H1 (cell line): ENCODE results near the gene FNDC1. TPM values are rescaled to one million over a fixed set of nuclear protein-coding genes. Genes with fewer than 3 reads are reported as not detected.

ENCODE experiments used
- CTCF ChIA-PET: fragments of 300-600 bp; sonication (Branson Sonifier 250); formaldehyde crosslinking; loops from one replicate; lab custom pipeline; 2021; ENCODE audit not compliant: partially characterized antibody; lab: Charles Lee
- POLR2A ChIA-PET: fragments of 300-600 bp; sonication (Branson Sonifier 250); formaldehyde crosslinking; loops from one replicate; lab custom pipeline; 2021; ENCODE audit warnings: inconsistent platforms; ENCODE audit not compliant: partially characterized antibody; lab: Charles Lee
- DNase-seq, 2 experiments: peaks; one replicate each; pipeline versions ENCODE4 v3.0.0 to v3.0.0-alpha.2; 2010 to 2022; ENCODE audit warnings: low spot score in 2 of 2, low read depth in 1 of 2, mixed read lengths in 1 of 2
- FAIRE-seq: peaks from 2 replicates; lab custom pipeline; 2011; peaks lifted over from hg19 to GRCh38; lab: Jason Lieb, UNC
- H2AFZ ChIP-seq: 2 replicates; pipeline ENCODE4 v1.8.1; 2012; ENCODE audit warnings: low read length, inconsistent platforms
- H2AK5ac ChIP-seq: 2 replicates; pipeline ENCODE4 v1.6.1; 2013; ENCODE audit warnings: low read depth, low read length
- H2BK120ac ChIP-seq: replicated peaks from 2 replicates; pipeline ENCODE3; 2013; ENCODE audit warnings: low read depth, low read length, inconsistent platforms
- H2BK12ac ChIP-seq: 2 replicates; pipeline ENCODE4 v1.6.1; 2013; ENCODE audit warnings: low read depth, low read length
- H2BK15ac ChIP-seq: 2 replicates; pipeline ENCODE4 v1.6.1; 2013; ENCODE audit warnings: low read length
- H2BK20ac ChIP-seq: 2 replicates; pipeline ENCODE4 v1.6.1; 2013; ENCODE audit warnings: low read length
- H2BK5ac ChIP-seq: 2 replicates; pipeline ENCODE4 v1.6.1; 2013; ENCODE audit warnings: low read depth, low read length
- H3K14ac ChIP-seq: 2 replicates; pipeline ENCODE4 v1.6.1; 2013; ENCODE audit warnings: inconsistent platforms; ENCODE audit not compliant: insufficient read length
- H3K18ac ChIP-seq: 2 replicates; pipeline ENCODE4 v1.6.1; 2013; ENCODE audit warnings: low read length; ENCODE audit errors: extremely low read depth
- H3K23ac ChIP-seq: 2 replicates; pipeline ENCODE4 v1.6.1; 2013; ENCODE audit warnings: inconsistent platforms; ENCODE audit not compliant: insufficient read length
- H3K23me2 ChIP-seq: 2 replicates; pipeline ENCODE4 v1.6.1; 2013; ENCODE audit warnings: low read depth, low read length
- H3K27ac ChIP-seq: 2 replicates; pipeline ENCODE4 v1.6.1; 2011; ENCODE audit warnings: low read depth, low read length, inconsistent platforms
- H3K27me3 ChIP-seq, 4 experiments: replicated peaks in 1 of 4; 1 replicate in 1 of 4; 2 replicates in 3 of 4; pipeline versions ENCODE4 v1.6.1 to v1.8.1; 2011 to 2013; ENCODE audit warnings: low read length in 3 of 4, mild to moderate bottlenecking in 3 of 4, inconsistent platforms in 2 of 4, mixed read lengths in 2 of 4, moderate library complexity in 1 of 4; ENCODE audit not compliant: control insufficient read depth in 3 of 4, insufficient read depth in 3 of 4; ENCODE audit errors: extremely low read depth in 1 of 4
- H3K36me3 ChIP-seq, 4 experiments: 2 replicates each; pipeline versions ENCODE4 v1.6.1 to v1.8.1; 2011 to 2013; ENCODE audit warnings: mild to moderate bottlenecking in 4 of 4, low read length in 3 of 4, moderate library complexity in 2 of 4, control low read depth in 1 of 4, inconsistent platforms in 1 of 4; ENCODE audit not compliant: insufficient read depth in 4 of 4, control insufficient read depth in 2 of 4
- H3K4ac ChIP-seq: replicated peaks from 2 replicates; pipeline ENCODE3; 2013; ENCODE audit warnings: low read length, low read depth, mixed read lengths, inconsistent platforms; ENCODE audit not compliant: insufficient read length
- H3K4me1 ChIP-seq, 4 experiments: replicated peaks in 1 of 4; 1 replicate in 1 of 4; 2 replicates in 3 of 4; pipeline versions ENCODE4 v1.6.1 to v1.8.1; 2011 to 2013; ENCODE audit warnings: low read length in 3 of 4, inconsistent platforms in 2 of 4, mixed read lengths in 1 of 4; ENCODE audit not compliant: insufficient read depth in 4 of 4, control insufficient read depth in 3 of 4
- H3K4me2 ChIP-seq, 2 experiments: 2 replicates each; pipeline versions ENCODE4 v1.6.1 to v1.8.1; 2011 to 2013; ENCODE audit warnings: low read depth in 2 of 2, low read length in 2 of 2, control low read depth in 1 of 2, inconsistent platforms in 1 of 2, mild to moderate bottlenecking in 1 of 2; ENCODE audit not compliant: insufficient read depth in 1 of 2
- H3K4me3 ChIP-seq, 4 experiments: fragments of 200-600, 300-600 bp in 1 of 4; sonication (generic), shearing (Covaris generic), sonication (Bioruptor Twin) in 1 of 4; 2 replicates each; pipeline versions ENCODE4 v1.5.1 to v1.8.1; 2011 to 2016; ENCODE audit warnings: low read length in 4 of 4, low read depth in 3 of 4, control low read depth in 2 of 4, inconsistent platforms in 2 of 4, mild to moderate bottlenecking in 2 of 4, mixed read lengths in 1 of 4, moderate library complexity in 1 of 4; ENCODE audit not compliant: insufficient read depth in 2 of 4; ENCODE audit errors: extremely low read depth in 1 of 4
- H3K56ac ChIP-seq: replicated peaks from 2 replicates; pipeline ENCODE3; 2013; ENCODE audit warnings: low read depth, mild to moderate bottlenecking, mixed read lengths, low read length, inconsistent platforms; ENCODE audit not compliant: insufficient read length
- H3K79me1 ChIP-seq: 2 replicates; pipeline ENCODE4 v1.6.1; 2013; ENCODE audit warnings: low read depth, low read length, control low read depth
- H3K79me2 ChIP-seq, 2 experiments: 2 replicates each; pipeline versions ENCODE4 v1.6.1 to v1.8.1; 2012 to 2013; ENCODE audit warnings: low read length in 2 of 2, mild to moderate bottlenecking in 2 of 2, inconsistent platforms in 1 of 2; ENCODE audit not compliant: insufficient read depth in 2 of 2, control insufficient read depth in 1 of 2
- H3K9ac ChIP-seq, 4 experiments: replicated peaks in 1 of 4; 1 replicate in 1 of 4; 2 replicates in 3 of 4; pipeline versions ENCODE4 v1.6.1 to v1.8.1; 2011 to 2013; ENCODE audit warnings: low read depth in 3 of 4, low read length in 3 of 4, control low read depth in 2 of 4, mild to moderate bottlenecking in 2 of 4, moderate library complexity in 2 of 4, inconsistent platforms in 1 of 4; ENCODE audit errors: extremely low read depth in 1 of 4
- H3K9me3 ChIP-seq, 2 experiments: 2 replicates each; pipeline versions ENCODE4 v1.6.1 to v1.8.1; 2012 to 2013; ENCODE audit warnings: mild to moderate bottlenecking in 2 of 2, moderate library complexity in 2 of 2, control low read depth in 1 of 2, inconsistent platforms in 1 of 2, low read depth in 1 of 2, low read length in 1 of 2, mixed read lengths in 1 of 2; ENCODE audit not compliant: insufficient read depth in 2 of 2
- H4K20me1 ChIP-seq, 2 experiments: replicated peaks in 1 of 2; 2 replicates each; pipeline versions ENCODE3 to v1.8.1; 2011 to 2013; ENCODE audit warnings: inconsistent platforms in 2 of 2, low read length in 2 of 2, mild to moderate bottlenecking in 1 of 2; ENCODE audit not compliant: insufficient read depth in 2 of 2, control insufficient read depth in 1 of 2
- H4K5ac ChIP-seq: 2 replicates; pipeline ENCODE4 v1.6.1; 2013; ENCODE audit warnings: low read length, low read depth, mixed read lengths, inconsistent platforms; ENCODE audit not compliant: insufficient read length
- H4K8ac ChIP-seq: 2 replicates; pipeline ENCODE4 v1.8.0; 2013; ENCODE audit warnings: mild to moderate bottlenecking, moderate library complexity, low read length, inconsistent platforms; ENCODE audit not compliant: insufficient read depth; ENCODE audit errors: extremely low read depth
- H4K91ac ChIP-seq: replicated peaks from 2 replicates; pipeline ENCODE3; 2013; ENCODE audit warnings: low read length, mixed read lengths, inconsistent platforms; ENCODE audit not compliant: insufficient read length
- CEBPB ChIP-seq: IDR thresholded peaks from 2 replicates; pipeline ENCODE4 v1.6.1; 2012; ENCODE audit warnings: low read depth, low read length
- CTBP2 ChIP-seq: IDR thresholded peaks from 2 replicates; pipeline ENCODE4 v1.7.0; 2011; ENCODE audit warnings: borderline replicate concordance, mild to moderate bottlenecking, moderate library complexity, mixed read lengths, low read length; ENCODE audit not compliant: insufficient read depth, insufficient read length
- EGR1 ChIP-seq: IDR thresholded peaks from 2 replicates; pipeline ENCODE4 v1.6.1; 2011; ENCODE audit warnings: low read depth, low read length, borderline replicate concordance
- EZH2 ChIP-seq: fragments of 200-600 bp; sonication (generic); IDR thresholded peaks from 2 replicates; pipeline ENCODE4 v1.7.1; 2012; ENCODE audit warnings: low read depth, mild to moderate bottlenecking, moderate library complexity, low read length, inconsistent platforms; ENCODE audit not compliant: severe bottlenecking
- RNF2 ChIP-seq: fragments of 200-900, 300-1000 bp; sonication (generic); IDR thresholded peaks from 2 replicates; pipeline ENCODE4 v1.7.1; 2016; ENCODE audit warnings: borderline replicate concordance, low read depth, mild to moderate bottlenecking, antibody characterized with exemption, low read length; ENCODE audit not compliant: poor library complexity, severe bottlenecking; ENCODE audit errors: missing control alignments
- WGBS, 2 experiments: shearing (Covaris generic) in 1 of 2; methylation state at CpG; one replicate each; pipeline versions ENCODE4 v1.1.6 to v1.1.7; 2013 to 2015; ENCODE audit warnings: low lambda C conversion rate in 2 of 2, mixed read lengths in 2 of 2, inconsistent platforms in 1 of 2, low coverage in 1 of 2, missing lambda C conversion rate in 1 of 2; ENCODE audit not compliant: insufficient replicate concordance in 2 of 2, insufficient coverage in 1 of 2, insufficient read length in 1 of 2; ENCODE audit errors: extremely low coverage in 1 of 2, missing lambda C conversion rate in 1 of 2; 5-methylcytosine and 5-hydroxymethylcytosine counted together
- polyA plus RNA-seq, 7 experiments: library from polyadenylated mRNA; depleted of rRNA in 3 of 7; stranded (reverse) in 5 of 7; unstranded in 2 of 7; fragments of >200 nt in 5 of 7; fragments of 200-250 nt in 2 of 7; gene quantifications; 1 replicate in 5 of 7; 2 replicates in 1 of 7; 4 replicates in 1 of 7; pipeline versions ENCODE4 v1.2.1 to v1.2.3, GENCODE V29; 2011 to 2013; ENCODE audit warnings: missing spikeins in 2 of 7, mixed read lengths in 2 of 7
- total RNA-seq: library from RNA; stranded (reverse); fragmentation: NEBNext Ultra II Directional; extraction: Animal tissue kit (Norgen Biotek cat#: 25700); gene quantifications from 2 replicates; pipeline ENCODE4 v1.2.1, GENCODE V29; 2021

FNDC1 gene
- total and polyA plus RNA-seq, 2 of the 8 experiments (the other 6 are each of a cell fraction or from before 2014, with no cell fraction given): 0.06 to 0.30 TPM

- H3K4me2 ChIP-seq: no peak overlapping the region
- no peak overlapping the region for H3K4ac ChIP-seq
- no peak overlapping the region for H2BK120ac ChIP-seq
- TF ChIP-seq EZH2: no peak
- TF ChIP-seq EGR1: no peak
- TF ChIP-seq RNF2: no peak
- no peak for TF ChIP-seq CEBPB
- TF ChIP-seq CTBP2: no peak
- H2AK5ac ChIP-seq: no peak overlapping the region
- H3K27ac ChIP-seq: no peak overlapping the region
- no peak overlapping the region for H3K9ac ChIP-seq
- H3K4me3 ChIP-seq: no peak overlapping the region
- H3K4me1 ChIP-seq: peaks cover 0 to 4% (median 2%) of the 10 kb centered on the region in 4 experiments; a peak in 3 of 7 replicates
- H3K18ac ChIP-seq: no peak overlapping the region
- 82% methylated on average over 6 of the region's 6 CpGs; no CpG with 5 or more reads in 1 of the 2 experiments for WGBS, 2 experiments
- no peaks in the 10 kb centered on the region for H3K79me1 ChIP-seq
- no peaks in the 10 kb centered on the region for H3K36me3 ChIP-seq
- H3K56ac ChIP-seq: no peak overlapping the region
- H3K14ac ChIP-seq: no peak overlapping the region
- H4K5ac ChIP-seq: no peak overlapping the region
- H2AFZ ChIP-seq: no peak overlapping the region
- H3K23ac ChIP-seq: no peak overlapping the region
- H2BK12ac ChIP-seq: no peak overlapping the region
- H3K9me3 ChIP-seq: peaks cover 73 to 79% of the 10 kb centered on the region in 2 experiments
- CTCF ChIA-PET: no interaction called here
- no peak overlapping the region for H4K8ac ChIP-seq
- H3K23me2 ChIP-seq: no peaks in the 10 kb centered on the region
- POLR2A ChIA-PET: interaction anchor here (0.6 kb wide), 1 partner anchor 101 kb away, joined by 4 read pairs; no protein-coding TSS in a partner anchor
- no peak overlapping the region for H2BK20ac ChIP-seq
- no peak overlapping the region for H2BK15ac ChIP-seq
- DNase-seq (no peak), FAIRE-seq (no peak)
- H4K20me1 ChIP-seq: no peaks in the 10 kb centered on the region
- H3K27me3 ChIP-seq: no peaks in the 10 kb centered on the region
- no peak overlapping the region for H4K91ac ChIP-seq
- H2BK5ac ChIP-seq: no peak overlapping the region
- no peaks in the 10 kb centered on the region for H3K79me2 ChIP-seq
These were observed 88.6 kb downstream of the FNDC1 start for GRCh38 chr6:159257846-159258245.
